ENCODE data around the gene CELF4. TPM values are rescaled to one million over a fixed set of nuclear protein-coding genes. Genes with fewer than 3 reads are reported as not detected.

The CELF4 gene
- total RNA-seq, 1 experiment from 2014 or later: not detected

- CTCF ChIA-PET: no interaction called here
- no peak for TF ChIP-seq TCF7L2 (IDR thresholded peaks at IDR 0.05; ENCODE audit: low read depth, low read length)
- TF ChIP-seq SIN3A (IDR thresholded peaks at IDR 0.05; ENCODE audit: borderline replicate concordance, insufficient read depth, low read depth, low read length): no peak
- TF ChIP-seq REST (IDR thresholded peaks at IDR 0.05; ENCODE audit: insufficient read depth in 1 of 2, low read depth in 2 of 2, low read length in 1 of 2): no peak
- TF ChIP-seq POLR2AphosphoS5 (IDR thresholded peaks at IDR 0.05; ENCODE audit: low read depth, low read length): no peak
- no peak for TF ChIP-seq CTCF (IDR thresholded peaks at IDR 0.05)
- POLR2A ChIA-PET: no interaction called here
Observed at GRCh38 chr18:37430357-37431076, 135.1 kb downstream of the CELF4 start.

GRCh38 chr18:37429791-37430190, 135.8 kb downstream of the CELF4 start:
- DNase-seq (ENCODE audit: low read depth, low spot score) (no peak), ATAC-seq (no peak)
- H3K27ac ChIP-seq (ENCODE audit: low read length): no peak overlapping the region
- H3K36me3 ChIP-seq (ENCODE audit: control insufficient read depth, insufficient read depth, low read length): no peaks in the 10 kb centered on the region
- in situ Hi-C loops (cut with HindIII; ENCODE audit: low pct_unique_long_range_greater_than_20kb, low sequenced_read_pairs): no loop called here
- ChIA-PET POLR2A (no interaction called here), CTCF (no interaction called here)
- TF ChIP-seq REST (IDR thresholded peaks at IDR 0.05; ENCODE audit: insufficient read depth in 1 of 2, low read depth in 2 of 2, low read length in 1 of 2) (no peak), CTCF (IDR thresholded peaks at IDR 0.05) (no peak), SIN3A (IDR thresholded peaks at IDR 0.05; ENCODE audit: borderline replicate concordance, insufficient read depth, low read depth, low read length) (no peak), TCF7L2 (IDR thresholded peaks at IDR 0.05; ENCODE audit: low read depth, low read length) (no peak), POLR2AphosphoS5 (IDR thresholded peaks at IDR 0.05; ENCODE audit: low read depth, low read length) (no peak)
- intact Hi-C loops (cut with micrococcal nuclease; ENCODE audit: unreplicated experiment): no loop called here
- H3K9me3 ChIP-seq (ENCODE audit: control insufficient read depth, insufficient read depth, low read depth, low read length): no peaks in the 10 kb centered on the region
- H3K4me1 ChIP-seq (ENCODE audit: control insufficient read depth, insufficient read depth, low read length): no peaks in the 10 kb centered on the region
- no peak overlapping the region for H3K4me3 ChIP-seq (ENCODE audit: low read depth in 2 of 2, low read length in 2 of 2)
- no peaks in the 10 kb centered on the region for H3K27me3 ChIP-seq (ENCODE audit: control insufficient read depth, insufficient read depth, low read length)
- no TSS peak for BruUV-seq (replicated peaks)

More at GRCh38 chr18:37430357-37431076, 135.1 kb downstream of the CELF4 start:
- H3K36me3 ChIP-seq (ENCODE audit: control insufficient read depth, insufficient read depth, low read length): no peaks in the 10 kb centered on the region
- DNase-seq (ENCODE audit: low read depth, low spot score) (no peak), ATAC-seq (no peak)
- in situ Hi-C loops (cut with HindIII; ENCODE audit: low pct_unique_long_range_greater_than_20kb, low sequenced_read_pairs) (no loop called here), intact Hi-C loops (cut with micrococcal nuclease; ENCODE audit: unreplicated experiment) (no loop called here)
- no peaks in the 10 kb centered on the region for H3K4me1 ChIP-seq (ENCODE audit: control insufficient read depth, insufficient read depth, low read length)
- H3K27ac ChIP-seq (ENCODE audit: low read length): no peak overlapping the region
- no peak overlapping the region for H3K4me3 ChIP-seq (ENCODE audit: low read depth in 2 of 2, low read length in 2 of 2)
- BruUV-seq (replicated peaks): no TSS peak
- H3K27me3 ChIP-seq (ENCODE audit: control insufficient read depth, insufficient read depth, low read length): no peaks in the 10 kb centered on the region
- no peaks in the 10 kb centered on the region for H3K9me3 ChIP-seq (ENCODE audit: control insufficient read depth, insufficient read depth, low read depth, low read length)
